ENCODE data around the gene NISCH. TPM values are rescaled to one million over a fixed set of nuclear protein-coding genes. Genes with fewer than 3 reads are reported as not detected.

NISCH gene
- total RNA-seq, 1 experiment from 2014 or later = 85.0 TPM

GRCh38 chr3:52451237-52452083 is 3.9 kb upstream of the NISCH start (continued):
- TF ChIP-seq JAZF1 (CRISPR knock-in tag; IDR thresholded peaks at IDR 0.05) = no peak

- peaks cover 2% of the 10 kb centered on the region; the same call in 1 of the 2 replicates for H3K36me3 Mint-ChIP-seq
- ChIA-PET CTCF (interaction anchor here (1.7 to 3.8 kb wide), 2 partner anchors 40 to 67 kb away, joined by 9 to 20 read pairs; no protein-coding TSS in a partner anchor), POLR2A (no interaction called here)
- H3K27me3 Mint-ChIP-seq (ENCODE audit: low read depth) = no peaks in the 10 kb centered on the region; the same call in 1 of the 2 replicates
- ATAC-seq = no peak
- no peak for DNase-seq (ENCODE audit: low spot score)
- H3K4me1 Mint-ChIP-seq = peaks cover 29% of the 10 kb centered on the region
- no peak overlapping the region for H3K4me3 Mint-ChIP-seq
- H3K9me3 Mint-ChIP-seq = no peaks in the 10 kb centered on the region
- no peak for TF ChIP-seq PREB (CRISPR knock-in tag; IDR thresholded peaks at IDR 0.05; ENCODE audit: borderline replicate concordance)
- TF ChIP-seq TEAD4 (CRISPR knock-in tag; IDR thresholded peaks at IDR 0.05) = no peak
- TF ChIP-seq, protein P1, sequence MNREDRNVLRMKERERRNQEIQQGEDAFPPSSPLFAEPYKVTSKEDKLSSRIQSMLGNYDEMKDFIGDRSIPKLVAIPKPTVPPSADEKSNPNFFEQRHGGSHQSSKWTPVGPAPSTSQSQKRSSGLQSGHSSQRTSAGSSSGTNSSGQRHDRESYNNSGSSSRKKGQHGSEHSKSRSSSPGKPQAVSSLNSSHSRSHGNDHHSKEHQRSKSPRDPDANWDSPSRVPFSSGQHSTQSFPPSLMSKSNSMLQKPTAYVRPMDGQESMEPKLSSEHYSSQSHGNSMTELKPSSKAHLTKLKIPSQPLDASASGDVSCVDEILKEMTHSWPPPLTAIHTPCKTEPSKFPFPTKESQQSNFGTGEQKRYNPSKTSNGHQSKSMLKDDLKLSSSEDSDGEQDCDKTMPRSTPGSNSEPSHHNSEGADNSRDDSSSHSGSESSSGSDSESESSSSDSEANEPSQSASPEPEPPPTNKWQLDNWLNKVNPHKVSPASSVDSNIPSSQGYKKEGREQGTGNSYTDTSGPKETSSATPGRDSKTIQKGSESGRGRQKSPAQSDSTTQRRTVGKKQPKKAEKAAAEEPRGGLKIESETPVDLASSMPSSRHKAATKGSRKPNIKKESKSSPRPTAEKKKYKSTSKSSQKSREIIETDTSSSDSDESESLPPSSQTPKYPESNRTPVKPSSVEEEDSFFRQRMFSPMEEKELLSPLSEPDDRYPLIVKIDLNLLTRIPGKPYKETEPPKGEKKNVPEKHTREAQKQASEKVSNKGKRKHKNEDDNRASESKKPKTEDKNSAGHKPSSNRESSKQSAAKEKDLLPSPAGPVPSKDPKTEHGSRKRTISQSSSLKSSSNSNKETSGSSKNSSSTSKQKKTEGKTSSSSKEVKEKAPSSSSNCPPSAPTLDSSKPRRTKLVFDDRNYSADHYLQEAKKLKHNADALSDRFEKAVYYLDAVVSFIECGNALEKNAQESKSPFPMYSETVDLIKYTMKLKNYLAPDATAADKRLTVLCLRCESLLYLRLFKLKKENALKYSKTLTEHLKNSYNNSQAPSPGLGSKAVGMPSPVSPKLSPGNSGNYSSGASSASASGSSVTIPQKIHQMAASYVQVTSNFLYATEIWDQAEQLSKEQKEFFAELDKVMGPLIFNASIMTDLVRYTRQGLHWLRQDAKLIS (CRISPR knock-in tag; IDR thresholded peaks at IDR 0.05; ENCODE audit: borderline replicate concordance) = no peak
- TF ChIP-seq, protein P2, sequence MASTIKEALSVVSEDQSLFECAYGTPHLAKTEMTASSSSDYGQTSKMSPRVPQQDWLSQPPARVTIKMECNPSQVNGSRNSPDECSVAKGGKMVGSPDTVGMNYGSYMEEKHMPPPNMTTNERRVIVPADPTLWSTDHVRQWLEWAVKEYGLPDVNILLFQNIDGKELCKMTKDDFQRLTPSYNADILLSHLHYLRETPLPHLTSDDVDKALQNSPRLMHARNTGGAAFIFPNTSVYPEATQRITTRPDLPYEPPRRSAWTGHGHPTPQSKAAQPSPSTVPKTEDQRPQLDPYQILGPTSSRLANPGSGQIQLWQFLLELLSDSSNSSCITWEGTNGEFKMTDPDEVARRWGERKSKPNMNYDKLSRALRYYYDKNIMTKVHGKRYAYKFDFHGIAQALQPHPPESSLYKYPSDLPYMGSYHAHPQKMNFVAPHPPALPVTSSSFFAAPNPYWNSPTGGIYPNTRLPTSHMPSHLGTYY (CRISPR knock-in tag; IDR thresholded peaks at IDR 0.05) = no peak
- no peak for TF ChIP-seq JUN (CRISPR knock-in tag; IDR thresholded peaks at IDR 0.05)
- no peak overlapping the region for H3K27ac Mint-ChIP-seq
Measured at GRCh38 chr3:52452126-52452525, 3.3 kb upstream of the NISCH start.

DNA sequence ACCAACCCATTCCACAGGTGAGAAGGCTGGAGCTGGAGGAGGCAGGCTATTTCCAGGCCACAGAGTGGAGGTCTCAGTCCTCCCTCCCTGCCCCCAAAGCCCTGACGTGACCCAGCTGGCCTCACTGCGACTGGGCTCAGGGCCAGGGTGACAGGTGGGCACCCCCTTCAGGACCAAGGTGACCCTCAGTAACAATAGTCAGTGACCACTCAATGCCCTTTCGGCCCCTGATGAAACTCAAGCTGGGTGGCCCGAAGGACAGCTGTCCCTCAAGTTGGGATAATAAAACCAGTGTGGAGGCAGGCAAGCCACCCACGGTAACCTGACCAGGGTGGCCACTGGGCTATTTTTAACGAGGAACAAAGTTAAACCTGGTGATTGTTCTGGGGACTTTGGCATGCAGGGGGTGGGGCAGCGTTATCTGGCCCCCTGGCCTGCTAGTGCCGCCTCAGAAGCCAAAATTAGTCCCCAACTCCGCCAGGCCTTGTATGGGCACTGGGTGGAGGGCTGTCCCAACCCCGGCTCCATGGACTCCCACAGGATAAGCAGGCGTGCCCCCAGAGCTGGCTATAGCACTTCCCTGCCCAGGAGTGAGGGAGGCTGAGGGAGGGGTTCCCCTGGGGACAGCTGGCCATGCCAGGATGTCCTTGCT is 2.7 kb upstream of the NISCH start:
- H3K36me3 Mint-ChIP-seq = peaks cover 7% of the 10 kb centered on the region
- ChIA-PET POLR2A (no interaction called here), CTCF (interaction anchor here (0.6 to 3.8 kb wide), 3 partner anchors 9 to 68 kb away, joined by 3 to 20 read pairs (median 9); no protein-coding TSS in a partner anchor)
- H3K27me3 Mint-ChIP-seq (ENCODE audit: low read depth) = no peaks in the 10 kb centered on the region; the same call in 1 of the 2 replicates
- no peak overlapping the region for H3K4me3 Mint-ChIP-seq
- no peak overlapping the region for H3K27ac Mint-ChIP-seq
- ATAC-seq (no peak), DNase-seq (ENCODE audit: low spot score) (no peak)
- no peaks in the 10 kb centered on the region for H3K9me3 Mint-ChIP-seq
- H3K4me1 Mint-ChIP-seq = peaks cover 32% of the 10 kb centered on the region
- TF ChIP-seq ELF4 (CRISPR knock-in tag; IDR thresholded peaks at IDR 0.05; ENCODE audit: low read depth) (no peak), GTF2I (CRISPR knock-in tag; conservative IDR thresholded peaks at IDR 0.05) (no peak), CREB1 (CRISPR knock-in tag; IDR thresholded peaks at IDR 0.05) (no peak), NR2C2 (CRISPR knock-in tag; IDR thresholded peaks at IDR 0.05) (no peak), E2F4 (CRISPR knock-in tag; IDR thresholded peaks at IDR 0.05; ENCODE audit: borderline replicate concordance, low read depth) (no peak), ZNF317 (CRISPR knock-in tag; IDR thresholded peaks at IDR 0.05; ENCODE audit: borderline replicate concordance, low read depth) (no peak), RORB (CRISPR knock-in tag; IDR thresholded peaks at IDR 0.05) (no peak), FOXK1 (CRISPR knock-in tag; IDR thresholded peaks at IDR 0.05) (no peak), NFYB (CRISPR knock-in tag; conservative IDR thresholded peaks at IDR 0.05; ENCODE audit: low read depth) (no peak)
- TF ChIP-seq, protein P3, sequence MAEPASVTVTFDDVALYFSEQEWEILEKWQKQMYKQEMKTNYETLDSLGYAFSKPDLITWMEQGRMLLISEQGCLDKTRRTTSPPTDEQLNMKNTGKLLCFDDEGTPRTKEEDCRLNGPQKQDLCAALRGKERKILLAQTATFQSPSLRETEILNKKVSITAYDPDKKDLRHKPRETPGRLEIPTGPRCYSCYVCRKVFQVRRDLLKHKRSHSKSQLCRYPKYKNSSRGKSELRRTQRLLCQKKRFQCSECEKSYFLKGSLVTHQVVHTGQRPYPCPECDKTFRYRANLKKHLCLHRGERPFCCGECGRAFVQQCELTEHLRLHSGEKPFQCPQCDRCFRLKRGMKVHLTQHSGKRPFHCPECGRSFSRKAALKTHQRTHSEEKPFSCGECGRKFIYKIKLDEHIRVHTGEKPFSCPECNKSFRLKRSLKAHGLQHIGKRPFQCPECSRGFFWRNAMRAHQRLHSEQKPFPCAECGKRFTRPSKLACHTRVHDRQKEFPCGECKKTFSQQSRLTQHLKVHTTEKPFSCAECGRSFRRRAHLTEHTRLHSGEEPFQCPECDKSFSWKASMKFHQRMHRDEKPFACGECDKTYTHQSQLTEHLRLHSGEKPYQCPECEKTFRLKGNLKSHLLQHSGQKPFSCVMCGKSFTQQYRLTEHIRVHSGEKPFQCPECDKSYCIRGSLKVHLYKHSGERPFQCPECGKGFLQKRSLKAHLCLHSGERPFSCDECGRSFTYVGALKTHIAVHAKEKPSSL (CRISPR knock-in tag; conservative IDR thresholded peaks at IDR 0.05) = no peak
